Non-pigmented ciliary epithelial cell (primary cell): ENCODE measurements around the gene IFT122.

Experiments used
- DNase-seq: peaks from one replicate; pipeline ENCODE4 v3.0.0-alpha.2; 2010; ENCODE audit warnings: low read depth

Gene IFT122

DNA sequence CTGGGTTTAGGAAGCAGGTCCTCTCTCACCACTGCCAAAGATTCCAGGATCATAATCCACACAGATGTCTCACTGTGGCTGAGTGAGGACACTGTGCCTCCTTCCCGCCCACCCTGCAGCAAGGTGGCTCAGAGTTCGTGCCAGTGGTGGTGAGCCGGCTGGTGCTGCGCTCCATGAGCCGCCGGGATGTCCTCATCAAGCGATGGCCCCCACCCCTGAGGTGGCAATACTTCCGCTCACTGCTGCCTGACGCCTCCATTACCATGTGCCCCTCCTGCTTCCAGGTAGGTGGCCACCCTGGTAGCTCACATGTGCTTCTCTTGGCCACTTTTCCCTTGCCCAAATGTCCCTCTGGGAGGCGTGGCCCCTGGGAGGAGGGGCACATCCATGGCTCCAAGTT, 79.4 kb downstream of the IFT122 start:
- no peak for DNase-seq

GRCh38 chr3:129519896-129520715, 80.1 kb downstream of the IFT122 start:
- DNase-seq, result no peak

- no peak for DNase-seq
Observed at GRCh38 chr3:129520960-129521359, 80.9 kb downstream of the IFT122 start.

DNA sequence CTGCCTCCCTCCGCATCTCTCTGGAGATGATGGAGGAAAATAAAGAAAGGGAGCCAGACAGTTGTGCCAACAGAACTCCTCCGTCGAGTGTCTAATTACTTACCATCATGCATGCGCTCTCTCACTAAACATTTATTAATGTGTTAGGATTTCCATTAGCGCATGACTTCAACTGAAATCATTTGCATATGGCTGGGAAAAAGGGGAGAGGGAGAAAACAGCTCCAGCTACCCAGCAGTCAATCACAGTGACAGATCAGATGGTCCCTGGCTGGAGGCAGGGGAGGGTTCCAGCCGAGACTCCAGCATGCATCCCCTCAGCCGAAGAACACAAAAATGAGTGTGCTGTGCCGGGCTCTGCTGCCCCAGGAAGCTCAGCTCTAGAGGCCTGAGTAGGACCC, 81.6 kb downstream of the IFT122 start:
- DNase-seq, result no peak

DNA sequence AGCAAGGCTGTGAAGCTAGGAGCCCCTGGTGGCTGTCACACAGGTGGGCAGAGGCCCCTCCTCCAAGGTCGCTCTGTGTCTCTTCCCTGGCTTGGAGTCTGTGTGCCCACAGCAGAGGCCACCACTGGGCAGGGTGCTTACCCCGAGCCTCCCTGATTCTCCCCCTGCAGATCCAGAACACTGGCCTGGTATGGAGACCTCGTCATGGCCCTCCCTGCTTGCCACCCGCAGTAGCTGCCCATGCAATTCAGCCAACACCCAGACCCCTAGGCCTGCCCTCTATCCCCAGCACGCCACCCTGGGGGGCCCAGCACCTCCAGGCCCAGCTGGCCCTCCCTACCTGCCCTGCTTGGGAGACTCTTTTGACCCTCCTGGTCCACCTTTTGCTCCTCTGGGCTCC, 82.9 kb downstream of the IFT122 start:
- DNase-seq, result no peak

DNA sequence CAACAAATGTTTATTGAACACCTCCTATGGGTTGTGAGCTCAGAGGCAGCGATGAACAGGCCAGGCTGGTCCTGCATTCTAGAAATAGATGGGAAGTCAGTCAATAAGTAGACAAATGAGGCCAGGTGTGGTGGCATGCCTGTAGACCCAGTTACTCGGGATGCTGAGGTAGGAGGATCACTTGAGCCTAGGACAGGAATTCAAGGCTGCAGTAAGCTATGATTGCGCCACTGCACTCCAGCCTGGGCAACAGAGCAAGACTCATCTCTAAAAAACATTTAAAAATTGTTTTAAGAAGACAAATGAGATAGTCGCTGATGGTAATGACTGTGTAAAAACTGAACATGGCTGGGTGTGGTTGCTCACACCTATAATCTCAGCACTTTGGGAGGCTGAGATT, 84.1 kb downstream of the IFT122 start:
- no peak for DNase-seq

DNA sequence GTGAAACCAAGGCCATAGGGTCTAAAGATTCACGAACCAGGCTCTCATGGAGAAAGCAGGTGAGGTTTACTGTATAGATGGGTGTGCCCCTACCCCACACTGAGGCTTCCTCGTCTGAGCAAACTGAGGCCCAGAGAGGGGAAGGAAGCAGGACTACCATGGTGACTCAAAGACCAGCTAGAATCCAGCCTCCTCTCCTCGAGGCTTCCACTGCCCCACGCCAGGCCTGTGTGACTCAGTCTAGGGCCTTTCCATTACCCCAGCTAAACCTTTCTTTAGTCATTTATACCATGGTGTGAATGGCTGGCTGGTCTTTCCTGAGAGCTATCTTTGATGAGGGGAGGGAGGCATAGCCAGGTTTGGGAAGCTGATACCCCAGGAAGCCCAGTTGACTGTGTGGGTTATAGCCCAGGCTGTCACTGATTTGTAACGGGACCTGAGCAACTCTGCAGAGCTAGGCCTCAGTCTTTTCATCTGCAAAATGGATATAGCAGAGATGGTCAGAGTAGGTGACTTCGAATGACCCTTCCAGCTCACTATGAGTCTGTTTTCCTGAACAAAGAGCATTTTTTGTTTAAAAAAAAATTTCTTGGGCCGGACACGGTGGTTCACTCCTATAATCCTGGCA, 85.4 kb downstream of the IFT122 start:
- peak; percentile 19 for DNase-seq

DNA sequence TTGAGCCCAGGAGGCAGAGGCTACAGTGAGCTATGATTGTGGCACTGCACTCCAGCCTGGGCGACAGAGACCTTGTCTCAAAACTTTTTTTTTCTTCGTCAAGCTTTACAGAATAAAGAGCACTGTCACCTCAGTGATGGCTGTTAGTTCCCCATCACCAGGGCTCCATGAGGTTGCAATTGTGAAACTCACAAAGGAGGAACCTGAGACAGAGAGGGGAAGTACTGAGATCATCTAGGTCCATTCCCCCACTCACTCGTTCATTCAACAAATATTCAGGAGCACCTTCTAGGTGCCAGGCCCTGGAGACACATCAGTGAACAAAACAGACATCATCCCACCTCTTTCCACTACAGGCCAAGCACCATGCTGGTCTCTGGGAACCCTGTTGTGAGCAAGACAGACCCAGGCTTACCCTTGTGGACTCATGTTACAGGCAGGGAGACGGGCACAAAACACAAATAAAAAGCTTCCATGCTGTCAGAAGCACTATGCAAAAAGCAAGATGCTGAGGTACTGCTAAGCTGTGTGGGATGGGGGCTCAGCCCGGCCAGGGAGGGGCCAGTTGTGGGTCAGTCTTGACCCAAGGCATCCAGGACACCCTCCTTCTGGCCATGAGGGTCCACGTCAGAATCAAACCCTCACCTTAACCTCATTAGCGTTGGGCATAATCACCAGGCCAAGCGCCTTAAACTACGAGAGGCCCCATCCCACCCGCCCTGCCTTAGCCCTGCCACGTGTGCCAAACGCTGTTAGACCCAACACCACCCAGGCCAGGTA, 86.3 kb downstream of the IFT122 start:
- no peak for DNase-seq

DNA sequence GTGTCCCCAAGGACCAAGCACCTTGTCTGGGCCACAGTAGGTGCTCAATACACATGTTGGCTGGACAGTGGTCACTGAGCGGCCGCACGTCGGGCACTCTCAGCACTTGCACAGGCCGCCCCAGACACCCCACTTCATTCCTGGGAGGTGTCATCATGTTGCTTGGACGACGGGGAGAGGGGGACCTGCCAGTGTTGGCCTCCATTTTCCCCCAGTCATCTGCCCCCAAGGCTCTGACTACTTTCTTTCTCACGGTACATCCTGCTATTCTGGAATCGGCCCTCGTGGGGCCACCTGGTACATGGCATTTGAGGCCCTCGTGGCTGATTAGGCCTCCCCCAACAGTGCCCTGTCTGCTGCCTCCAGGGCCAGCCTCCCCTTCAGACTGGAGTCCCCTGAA, 87.2 kb downstream of the IFT122 start:
- no peak for DNase-seq

DNA sequence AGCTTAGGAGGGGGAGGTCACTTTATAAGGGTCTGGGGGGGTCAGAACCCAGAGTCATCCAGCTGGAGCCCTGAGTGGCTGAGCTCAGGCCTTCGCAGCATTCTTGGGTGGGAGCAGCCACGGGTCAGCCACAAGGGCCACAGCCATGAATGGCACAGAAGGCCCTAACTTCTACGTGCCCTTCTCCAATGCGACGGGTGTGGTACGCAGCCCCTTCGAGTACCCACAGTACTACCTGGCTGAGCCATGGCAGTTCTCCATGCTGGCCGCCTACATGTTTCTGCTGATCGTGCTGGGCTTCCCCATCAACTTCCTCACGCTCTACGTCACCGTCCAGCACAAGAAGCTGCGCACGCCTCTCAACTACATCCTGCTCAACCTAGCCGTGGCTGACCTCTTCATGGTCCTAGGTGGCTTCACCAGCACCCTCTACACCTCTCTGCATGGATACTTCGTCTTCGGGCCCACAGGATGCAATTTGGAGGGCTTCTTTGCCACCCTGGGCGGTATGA, 88.6 kb downstream of the IFT122 start, which contains the start of gene RHO:
RHO (plus strand) TSS at position 51 of the 512 bp plus-strand sequence; CDS start at position 146, 95 bp downstream.
- no peak for DNase-seq

DNA sequence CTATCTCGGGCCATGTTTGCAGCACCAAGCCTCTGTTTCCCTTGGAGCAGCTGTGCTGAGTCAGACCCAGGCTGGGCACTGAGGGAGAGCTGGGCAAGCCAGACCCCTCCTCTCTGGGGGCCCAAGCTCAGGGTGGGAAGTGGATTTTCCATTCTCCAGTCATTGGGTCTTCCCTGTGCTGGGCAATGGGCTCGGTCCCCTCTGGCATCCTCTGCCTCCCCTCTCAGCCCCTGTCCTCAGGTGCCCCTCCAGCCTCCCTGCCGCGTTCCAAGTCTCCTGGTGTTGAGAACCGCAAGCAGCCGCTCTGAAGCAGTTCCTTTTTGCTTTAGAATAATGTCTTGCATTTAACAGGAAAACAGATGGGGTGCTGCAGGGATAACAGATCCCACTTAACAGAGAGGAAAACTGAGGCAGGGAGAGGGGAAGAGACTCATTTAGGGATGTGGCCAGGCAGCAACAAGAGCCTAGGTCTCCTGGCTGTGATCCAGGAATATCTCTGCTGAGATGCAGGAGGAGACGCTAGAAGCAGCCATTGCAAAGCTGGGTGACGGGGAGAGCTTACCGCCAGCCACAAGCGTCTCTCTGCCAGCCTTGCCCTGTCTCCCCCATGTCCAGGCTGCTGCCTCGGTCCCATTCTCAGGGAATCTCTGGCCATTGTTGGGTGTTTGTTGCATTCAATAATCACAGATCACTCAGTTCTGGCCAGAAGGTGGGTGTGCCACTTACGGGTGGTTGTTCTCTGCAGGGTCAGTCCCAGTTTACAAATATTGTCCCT, 89.6 kb downstream of the IFT122 start:
- no peak for DNase-seq

DNA sequence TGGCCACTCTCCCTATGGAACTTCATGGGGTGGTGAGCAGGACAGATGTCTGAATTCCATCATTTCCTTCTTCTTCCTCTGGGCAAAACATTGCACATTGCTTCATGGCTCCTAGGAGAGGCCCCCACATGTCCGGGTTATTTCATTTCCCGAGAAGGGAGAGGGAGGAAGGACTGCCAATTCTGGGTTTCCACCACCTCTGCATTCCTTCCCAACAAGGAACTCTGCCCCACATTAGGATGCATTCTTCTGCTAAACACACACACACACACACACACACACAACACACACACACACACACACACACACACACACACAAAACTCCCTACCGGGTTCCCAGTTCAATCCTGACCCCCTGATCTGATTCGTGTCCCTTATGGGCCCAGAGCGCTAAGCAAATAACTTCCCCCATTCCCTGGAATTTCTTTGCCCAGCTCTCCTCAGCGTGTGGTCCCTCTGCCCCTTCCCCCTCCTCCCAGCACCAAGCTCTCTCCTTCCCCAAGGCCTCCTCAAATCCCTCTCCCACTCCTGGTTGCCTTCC, 90.3 kb downstream of the IFT122 start:
- no peak for DNase-seq

DNA sequence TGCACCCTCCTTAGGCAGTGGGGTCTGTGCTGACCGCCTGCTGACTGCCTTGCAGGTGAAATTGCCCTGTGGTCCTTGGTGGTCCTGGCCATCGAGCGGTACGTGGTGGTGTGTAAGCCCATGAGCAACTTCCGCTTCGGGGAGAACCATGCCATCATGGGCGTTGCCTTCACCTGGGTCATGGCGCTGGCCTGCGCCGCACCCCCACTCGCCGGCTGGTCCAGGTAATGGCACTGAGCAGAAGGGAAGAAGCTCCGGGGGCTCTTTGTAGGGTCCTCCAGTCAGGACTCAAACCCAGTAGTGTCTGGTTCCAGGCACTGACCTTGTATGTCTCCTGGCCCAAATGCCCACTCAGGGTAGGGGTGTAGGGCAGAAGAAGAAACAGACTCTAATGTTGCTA, 90.8 kb downstream of the IFT122 start:
- no peak for DNase-seq

GRCh38 chr3:129531699-129532098, 91.7 kb downstream of the IFT122 start:
- no peak for DNase-seq

- no peak for DNase-seq
Observed at GRCh38 chr3:129532261-129532660, 92.2 kb downstream of the IFT122 start.

- no peak for DNase-seq
Observed at GRCh38 chr3:129533406-129533805, 93.4 kb downstream of the IFT122 start.

DNA sequence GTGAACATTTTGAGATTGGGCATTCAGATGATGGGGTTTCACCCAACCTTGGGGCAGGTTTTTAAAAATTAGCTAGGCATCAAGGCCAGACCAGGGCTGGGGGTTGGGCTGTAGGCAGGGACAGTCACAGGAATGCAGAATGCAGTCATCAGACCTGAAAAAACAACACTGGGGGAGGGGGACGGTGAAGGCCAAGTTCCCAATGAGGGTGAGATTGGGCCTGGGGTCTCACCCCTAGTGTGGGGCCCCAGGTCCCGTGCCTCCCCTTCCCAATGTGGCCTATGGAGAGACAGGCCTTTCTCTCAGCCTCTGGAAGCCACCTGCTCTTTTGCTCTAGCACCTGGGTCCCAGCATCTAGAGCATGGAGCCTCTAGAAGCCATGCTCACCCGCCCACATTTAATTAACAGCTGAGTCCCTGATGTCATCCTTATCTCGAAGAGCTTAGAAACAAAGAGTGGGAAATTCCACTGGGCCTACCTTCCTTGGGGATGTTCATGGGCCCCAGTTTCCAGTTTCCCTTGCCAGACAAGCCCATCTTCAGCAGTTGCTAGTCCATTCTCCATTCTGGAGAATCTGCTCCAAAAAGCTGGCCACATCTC, 94.5 kb downstream of the IFT122 start:
- DNase-seq, result no peak

GRCh38 chr3:129535075-129535474, 95.1 kb downstream of the IFT122 start:
- no peak for DNase-seq

DNA sequence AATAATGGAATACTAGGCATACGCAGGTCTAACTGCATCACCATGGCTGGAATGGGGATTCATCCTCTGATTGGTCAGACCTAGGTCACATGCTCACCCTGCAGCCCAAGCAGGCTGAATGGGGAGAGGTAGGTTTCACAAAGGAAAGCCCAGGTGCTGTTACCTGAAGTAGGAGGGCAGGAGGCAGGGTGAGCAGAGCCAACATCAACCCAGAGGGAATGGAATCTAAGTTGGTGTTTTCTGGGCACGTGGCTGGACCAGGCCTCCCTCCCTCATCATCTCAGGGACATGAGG, 96.3 kb downstream of the IFT122 start:
- DNase-seq, result no peak

DNA sequence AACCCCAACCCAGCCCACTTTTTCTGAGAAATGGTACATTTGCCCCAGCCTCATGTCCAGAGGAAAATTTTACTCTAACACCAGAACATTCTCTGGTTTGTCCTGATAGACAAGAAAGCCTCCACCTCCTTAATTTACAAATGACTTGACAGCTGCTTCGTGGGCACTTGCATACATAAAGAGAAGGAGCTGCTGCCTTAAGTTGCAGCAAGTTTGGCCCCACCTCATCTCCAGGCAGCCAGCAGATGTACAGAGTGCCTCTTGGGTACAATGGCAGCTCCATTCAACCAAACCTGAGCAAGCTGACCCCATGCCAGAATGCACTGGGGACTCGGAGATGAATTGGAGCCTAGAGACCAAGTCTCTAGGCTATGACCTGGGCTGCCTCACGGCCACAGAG, 96.8 kb downstream of the IFT122 start:
- no peak for DNase-seq

- DNase-seq, result no peak
Observed at GRCh38 chr3:129539206-129539605, 99.2 kb downstream of the IFT122 start.
